Subcutaneous adipose tissue (tissue), 4 donors: ENCODE data around the gene APOM. TPM values are rescaled to one million over a fixed set of nuclear protein-coding genes. Genes with fewer than 3 reads are reported as not detected.

Experiments
- total RNA-seq, 4 donors: library from RNA; depleted of rRNA; stranded (reverse); fragments of >200 nt; gene quantifications; one replicate each; pipeline ENCODE4 v1.1.0, GENCODE V29; 2016
- TF ChIP-seq, protein P1 (sequence below): fragments of 450-650 bp; IDR thresholded peaks from one replicate; pipeline ENCODE4 v1.5.1; 2016; ENCODE audit warnings: low read depth, mild to moderate bottlenecking, control low read depth, antibody characterized with exemption, moderate library complexity

APOM gene
- total RNA-seq, 4 donors from 2014 or later = 1.5 to 4.4 (median 3.1) TPM

DNA sequence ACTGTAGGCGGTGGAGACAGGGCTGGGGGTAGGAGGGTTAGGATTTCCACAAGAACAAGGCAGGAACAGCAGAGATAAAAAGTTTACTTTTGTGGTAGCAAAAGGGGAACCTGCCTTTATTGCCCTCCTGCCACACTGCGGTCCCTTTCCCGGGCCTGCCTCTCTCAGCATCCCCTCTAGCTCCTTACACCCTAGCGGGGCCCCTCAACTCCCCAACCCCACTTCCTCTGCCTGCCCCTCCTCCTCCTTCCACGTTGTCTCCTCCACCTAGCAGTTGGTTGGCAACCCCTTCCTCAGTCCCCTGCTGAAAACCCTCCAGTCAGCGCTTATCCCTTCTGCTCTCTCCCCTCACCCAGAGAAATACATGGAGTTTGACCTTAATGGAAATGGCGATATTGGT, 39.9 kb upstream of the APOM start:
- TF ChIP-seq, protein P1, sequence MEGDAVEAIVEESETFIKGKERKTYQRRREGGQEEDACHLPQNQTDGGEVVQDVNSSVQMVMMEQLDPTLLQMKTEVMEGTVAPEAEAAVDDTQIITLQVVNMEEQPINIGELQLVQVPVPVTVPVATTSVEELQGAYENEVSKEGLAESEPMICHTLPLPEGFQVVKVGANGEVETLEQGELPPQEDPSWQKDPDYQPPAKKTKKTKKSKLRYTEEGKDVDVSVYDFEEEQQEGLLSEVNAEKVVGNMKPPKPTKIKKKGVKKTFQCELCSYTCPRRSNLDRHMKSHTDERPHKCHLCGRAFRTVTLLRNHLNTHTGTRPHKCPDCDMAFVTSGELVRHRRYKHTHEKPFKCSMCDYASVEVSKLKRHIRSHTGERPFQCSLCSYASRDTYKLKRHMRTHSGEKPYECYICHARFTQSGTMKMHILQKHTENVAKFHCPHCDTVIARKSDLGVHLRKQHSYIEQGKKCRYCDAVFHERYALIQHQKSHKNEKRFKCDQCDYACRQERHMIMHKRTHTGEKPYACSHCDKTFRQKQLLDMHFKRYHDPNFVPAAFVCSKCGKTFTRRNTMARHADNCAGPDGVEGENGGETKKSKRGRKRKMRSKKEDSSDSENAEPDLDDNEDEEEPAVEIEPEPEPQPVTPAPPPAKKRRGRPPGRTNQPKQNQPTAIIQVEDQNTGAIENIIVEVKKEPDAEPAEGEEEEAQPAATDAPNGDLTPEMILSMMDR = no peak

DNA sequence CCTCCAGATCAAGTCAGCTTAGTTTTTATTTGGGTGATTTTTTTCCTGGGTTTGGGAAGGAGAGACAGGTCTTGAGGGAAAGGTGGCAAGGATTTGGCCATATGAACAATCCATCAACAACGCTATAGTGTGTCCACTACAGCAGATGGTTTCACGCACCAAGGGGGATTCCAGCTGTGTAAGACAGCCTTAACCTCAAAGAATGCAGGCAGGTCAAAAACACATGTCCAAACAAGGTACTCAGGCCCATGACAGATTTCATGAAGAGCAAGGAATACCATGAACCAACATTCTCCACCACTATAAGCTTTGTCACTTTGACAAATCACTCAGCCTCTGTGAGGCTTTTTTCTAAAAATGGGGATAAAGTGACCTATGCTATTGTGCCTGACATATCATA, 38.7 kb upstream of the APOM start:
- TF ChIP-seq, protein P1 = no peak

DNA sequence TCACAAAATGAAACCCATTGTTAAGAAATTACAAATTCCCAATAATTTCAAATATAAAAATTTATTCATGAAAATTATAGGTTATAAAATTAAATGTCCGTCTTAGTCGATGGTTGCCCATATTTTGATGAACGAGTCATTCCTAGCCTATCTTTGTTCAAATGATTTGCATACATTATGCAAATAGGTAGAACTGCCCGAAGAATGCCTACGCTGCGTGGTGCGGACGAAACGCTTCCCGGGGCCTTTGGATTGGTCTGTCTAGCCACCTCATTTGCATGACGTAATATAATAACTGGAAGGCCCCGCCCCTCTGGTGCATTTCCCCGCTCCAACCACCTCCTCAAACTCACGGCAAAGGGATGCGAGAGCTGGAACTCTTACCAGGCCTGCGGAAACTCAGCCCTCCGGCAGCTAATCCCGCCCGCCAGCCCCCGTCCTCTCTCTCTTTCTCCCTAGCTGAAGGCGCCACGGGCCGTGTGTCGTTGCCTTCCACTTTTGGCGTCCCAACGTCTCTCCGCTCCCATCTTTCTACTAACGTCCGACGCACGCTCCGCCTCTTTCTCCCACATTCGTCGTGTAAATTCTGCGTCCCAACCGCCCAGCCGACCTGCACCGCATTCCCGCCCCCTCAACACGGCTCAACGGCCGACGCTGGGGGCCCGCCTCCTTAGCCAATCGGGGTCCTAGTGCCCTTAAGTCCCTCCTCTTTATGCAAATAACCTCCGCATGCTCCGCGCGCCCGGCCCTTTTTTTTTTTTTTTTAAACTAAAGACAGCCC, 35.7 kb upstream of the APOM start:
- TF ChIP-seq, protein P1 = no peak

DNA sequence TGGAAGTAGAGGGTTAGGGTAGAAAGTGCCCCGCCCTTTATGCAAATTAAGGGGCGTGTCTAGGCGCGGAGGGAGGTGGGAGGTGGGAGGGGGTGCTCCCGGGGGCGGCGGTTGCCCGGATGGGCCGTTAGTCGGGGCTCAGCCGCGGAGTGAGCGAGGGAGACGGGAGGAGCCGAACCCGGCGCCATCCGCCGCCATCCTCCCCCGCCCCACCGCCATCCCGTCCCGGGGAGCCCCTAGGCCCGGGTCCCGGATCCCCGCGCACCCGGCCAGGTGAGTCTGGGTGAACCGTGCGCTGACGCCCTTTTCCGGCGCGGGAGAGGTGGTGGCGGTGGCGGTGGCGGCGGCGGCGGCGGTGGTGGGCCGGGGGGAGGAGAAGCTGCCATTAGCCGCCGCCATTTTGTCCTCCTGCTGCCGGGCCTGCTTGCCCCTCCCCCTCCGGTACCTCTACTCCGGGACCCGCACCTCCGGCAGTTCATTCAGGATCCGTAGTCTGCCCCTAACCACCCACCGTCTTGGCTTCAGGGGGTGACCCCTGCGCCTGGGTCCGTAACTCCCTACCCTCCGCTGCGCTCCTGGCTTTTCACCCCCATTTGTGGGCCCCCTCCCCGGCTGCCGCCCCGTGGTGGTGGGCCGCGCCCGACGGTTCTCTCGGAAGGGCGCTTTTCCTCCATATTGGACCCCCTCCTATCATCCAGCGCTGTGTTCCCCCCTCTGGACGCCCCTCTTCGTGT, 34.9 kb upstream of the APOM start, which contains the start of gene PRRC2A:
TSS of gene PRRC2A (plus strand) at position 130 of the 734 bp plus-strand sequence. CDS start 2,075 bp downstream, outside the sequence.
- TF ChIP-seq, protein P1 = no peak

DNA sequence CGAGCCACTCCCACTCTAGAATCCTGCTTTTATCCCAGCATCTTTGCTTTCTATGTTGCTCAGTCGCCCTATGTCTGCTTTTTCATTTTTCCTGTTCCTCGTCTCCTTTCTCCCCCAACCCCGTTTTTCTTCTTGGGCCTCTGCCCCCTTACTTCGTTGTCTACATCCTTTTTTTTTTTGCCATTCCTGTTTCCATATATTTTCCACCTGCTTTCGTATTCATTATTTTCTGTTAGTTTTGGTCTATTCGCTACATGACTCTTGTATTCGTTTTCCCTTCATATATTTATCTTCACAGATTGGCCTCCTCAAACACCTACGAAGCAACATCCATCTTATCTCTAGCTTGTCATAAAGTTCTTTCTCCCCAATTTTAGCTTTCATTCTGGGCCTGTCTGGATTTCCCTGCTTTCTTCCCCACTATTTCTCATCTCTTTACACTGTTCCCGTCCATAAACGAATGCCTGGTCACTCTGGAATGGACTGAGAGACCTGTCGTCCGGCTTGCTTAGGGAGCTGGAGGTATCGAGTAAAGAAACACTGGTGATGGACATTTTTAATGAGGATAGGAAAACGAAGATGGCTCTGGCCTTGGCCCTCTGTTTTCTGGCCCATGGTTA, 34.3 kb upstream of the APOM start:
- TF ChIP-seq, protein P1 = no peak

DNA sequence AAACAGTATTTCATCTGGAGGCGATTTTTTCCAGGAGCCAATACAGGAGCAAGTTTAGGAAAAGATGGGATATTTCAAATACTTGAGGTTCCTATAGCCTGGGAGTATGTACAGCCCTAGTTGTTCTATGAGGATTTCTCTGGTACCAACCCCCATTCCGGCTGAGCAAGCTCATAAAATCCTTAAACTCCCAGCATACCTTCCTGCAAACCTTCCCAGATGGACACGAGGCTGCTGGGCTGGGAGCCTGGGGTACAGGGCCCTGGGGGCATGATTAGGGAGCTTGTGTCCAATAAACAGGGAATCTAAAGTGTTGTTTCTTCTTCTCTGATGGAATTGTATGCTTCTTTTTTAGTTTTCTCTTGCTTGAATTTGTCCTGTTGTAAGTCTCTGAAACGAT, 33.7 kb upstream of the APOM start:
- TF ChIP-seq, protein P1 = no peak

DNA sequence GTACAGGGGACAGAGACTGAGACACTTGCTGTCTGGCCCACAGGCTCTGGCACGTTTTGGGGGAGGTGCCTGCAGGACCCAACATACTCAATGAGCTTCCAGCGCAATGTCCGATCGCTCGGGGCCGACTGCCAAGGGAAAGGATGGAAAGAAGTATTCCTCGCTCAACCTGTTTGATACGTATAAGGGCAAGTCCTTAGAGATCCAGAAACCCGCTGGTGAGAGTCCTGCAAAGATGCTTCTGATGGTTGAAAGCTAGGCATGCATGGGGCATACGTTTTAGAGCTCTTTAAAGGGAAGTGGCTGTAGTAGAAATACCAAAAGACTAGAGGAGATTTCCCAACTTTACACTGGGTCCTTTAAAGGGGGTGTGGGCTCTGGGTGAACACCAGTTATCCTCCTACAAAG, 33.0 kb upstream of the APOM start:
- TF ChIP-seq, protein P1 = no peak
